HCT116 (cell line): ENCODE results near the gene PRKCA.

ENCODE experiments used
- EGR1 ChIP-seq: IDR thresholded peaks from 2 replicates; pipeline ENCODE4 v1.6.1; 2012; ENCODE audit warnings: low read depth
- EZH2 ChIP-seq: fragments of 200-600 bp; sonication (generic); IDR thresholded peaks from 2 replicates; pipeline ENCODE4 v1.6.1; 2017; ENCODE audit warnings: antibody characterized with exemption, mixed run types
- ZNF274 ChIP-seq: fragments of 200-500 bp; sonication (Bioruptor generic); IDR thresholded peaks from 2 replicates; pipeline ENCODE4 v1.6.1; 2014; ENCODE audit warnings: mild to moderate bottlenecking, low read depth, low read length, inconsistent platforms
- TF ChIP-seq, protein P1 (sequence below), 3 experiments: fragments of 200-600 bp in 1 of 3; sonication (generic) in 1 of 3; IDR thresholded peaks in 2 of 3; conservative IDR thresholded peaks in 1 of 3; 2 replicates each; pipeline ENCODE4 v1.5.1; 2012 to 2017; ENCODE audit warnings: low read depth in 2 of 3, low read length in 2 of 3, antibody characterized with exemption in 1 of 3, borderline replicate concordance in 1 of 3, control low read depth in 1 of 3, mild to moderate bottlenecking in 1 of 3, mixed read lengths in 1 of 3, mixed run types in 1 of 3, moderate library complexity in 1 of 3; ENCODE audit not compliant: insufficient read depth in 1 of 3

DNA sequence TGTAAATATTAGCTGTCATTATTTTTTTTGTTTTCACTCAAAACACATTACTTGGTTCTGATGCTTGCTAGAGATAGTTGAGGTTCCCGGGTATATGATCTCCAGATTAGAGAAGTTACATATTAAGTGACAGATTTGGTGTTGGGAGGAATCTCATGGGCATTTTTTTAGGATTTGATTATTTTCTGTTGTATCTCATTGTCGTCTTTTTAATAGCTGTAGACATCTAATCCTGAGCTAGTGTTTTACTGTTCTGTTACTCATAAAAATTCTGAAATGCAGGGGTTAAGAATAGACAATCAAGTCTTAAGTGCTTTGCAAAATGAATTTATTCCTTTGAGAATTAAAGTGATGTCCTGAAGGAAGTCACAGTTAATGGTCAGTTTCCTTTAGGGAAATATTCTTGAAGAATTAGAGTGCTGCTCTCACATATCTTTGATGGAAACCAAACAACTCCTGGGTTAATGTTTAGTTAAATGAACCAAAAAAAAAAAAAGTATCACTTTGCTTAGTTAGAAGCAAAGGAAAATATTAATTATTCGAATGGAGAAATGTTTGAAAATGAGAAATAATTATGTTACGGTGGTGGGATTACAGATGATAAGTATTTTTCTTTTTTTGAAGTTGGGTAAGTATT lies 280.8 kb downstream of the PRKCA start:
- TF ChIP-seq, protein P1, sequence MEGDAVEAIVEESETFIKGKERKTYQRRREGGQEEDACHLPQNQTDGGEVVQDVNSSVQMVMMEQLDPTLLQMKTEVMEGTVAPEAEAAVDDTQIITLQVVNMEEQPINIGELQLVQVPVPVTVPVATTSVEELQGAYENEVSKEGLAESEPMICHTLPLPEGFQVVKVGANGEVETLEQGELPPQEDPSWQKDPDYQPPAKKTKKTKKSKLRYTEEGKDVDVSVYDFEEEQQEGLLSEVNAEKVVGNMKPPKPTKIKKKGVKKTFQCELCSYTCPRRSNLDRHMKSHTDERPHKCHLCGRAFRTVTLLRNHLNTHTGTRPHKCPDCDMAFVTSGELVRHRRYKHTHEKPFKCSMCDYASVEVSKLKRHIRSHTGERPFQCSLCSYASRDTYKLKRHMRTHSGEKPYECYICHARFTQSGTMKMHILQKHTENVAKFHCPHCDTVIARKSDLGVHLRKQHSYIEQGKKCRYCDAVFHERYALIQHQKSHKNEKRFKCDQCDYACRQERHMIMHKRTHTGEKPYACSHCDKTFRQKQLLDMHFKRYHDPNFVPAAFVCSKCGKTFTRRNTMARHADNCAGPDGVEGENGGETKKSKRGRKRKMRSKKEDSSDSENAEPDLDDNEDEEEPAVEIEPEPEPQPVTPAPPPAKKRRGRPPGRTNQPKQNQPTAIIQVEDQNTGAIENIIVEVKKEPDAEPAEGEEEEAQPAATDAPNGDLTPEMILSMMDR (IDR thresholded peaks at IDR 0.05 in 2 of 3, conservative IDR thresholded peaks at IDR 0.05 in 1 of 3; ENCODE audit: borderline replicate concordance in 1 of 3, insufficient read depth in 1 of 3, low read depth in 2 of 3, low read length in 2 of 3) = no peak
- TF ChIP-seq ZNF274 (no peak), EZH2 (no peak), EGR1 (no peak)
